GM19023 (cell line): ENCODE results near the gene ZNF512.
"Not testable (repeated sequence)": the region's sequence is repeated elsewhere in the genome, so short reads cannot be mapped to it uniquely, and the experiment has no call there.

ENCODE experiments used
- ATAC-seq: cut with Tn5 transposase; IDR thresholded peaks from one replicate; pipeline ENCODE4 v1.9.1; 2021; ENCODE audit warnings: mild to moderate bottlenecking, moderate library complexity; ENCODE audit not compliant: unreplicated experiment

ZNF512 gene, protein sequence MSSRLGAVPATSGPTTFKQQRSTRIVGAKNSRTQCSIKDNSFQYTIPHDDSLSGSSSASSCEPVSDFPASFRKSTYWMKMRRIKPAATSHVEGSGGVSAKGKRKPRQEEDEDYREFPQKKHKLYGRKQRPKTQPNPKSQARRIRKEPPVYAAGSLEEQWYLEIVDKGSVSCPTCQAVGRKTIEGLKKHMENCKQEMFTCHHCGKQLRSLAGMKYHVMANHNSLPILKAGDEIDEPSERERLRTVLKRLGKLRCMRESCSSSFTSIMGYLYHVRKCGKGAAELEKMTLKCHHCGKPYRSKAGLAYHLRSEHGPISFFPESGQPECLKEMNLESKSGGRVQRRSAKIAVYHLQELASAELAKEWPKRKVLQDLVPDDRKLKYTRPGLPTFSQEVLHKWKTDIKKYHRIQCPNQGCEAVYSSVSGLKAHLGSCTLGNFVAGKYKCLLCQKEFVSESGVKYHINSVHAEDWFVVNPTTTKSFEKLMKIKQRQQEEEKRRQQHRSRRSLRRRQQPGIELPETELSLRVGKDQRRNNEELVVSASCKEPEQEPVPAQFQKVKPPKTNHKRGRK

DNA sequence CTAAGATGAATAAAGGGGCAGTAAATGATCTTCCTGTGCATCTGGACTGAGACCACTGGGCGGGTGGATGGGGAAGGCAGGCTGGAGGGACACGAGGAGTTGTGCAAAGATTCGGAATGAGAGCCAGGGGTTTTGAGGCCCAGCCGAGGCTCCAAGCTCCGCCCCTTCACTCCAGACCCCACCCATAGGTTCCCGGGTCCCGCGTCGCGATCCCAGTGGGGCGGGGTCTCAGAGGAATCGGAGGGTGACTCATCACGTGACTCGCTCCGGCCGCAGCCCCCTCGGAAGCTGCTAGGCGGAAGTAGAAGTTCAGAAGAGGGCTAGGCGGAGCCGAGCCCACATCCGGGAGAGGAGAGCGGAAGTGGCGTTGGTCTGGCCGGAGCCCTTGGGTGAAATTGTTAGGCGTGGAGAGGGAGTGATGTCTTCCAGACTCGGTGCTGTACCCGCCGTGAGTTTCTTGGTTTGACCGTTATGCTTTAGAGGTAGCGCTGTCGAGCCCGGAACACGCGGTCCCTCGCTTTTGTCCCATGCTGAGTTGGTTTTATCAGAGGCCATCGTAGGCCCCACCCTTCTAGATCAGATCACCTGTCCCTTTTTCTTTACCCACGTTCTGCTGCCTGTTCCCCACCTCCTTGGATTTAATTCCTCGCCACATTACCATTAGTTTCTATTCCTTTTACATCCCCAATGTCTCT is at the start of gene ZNF512:
Gene ZNF512 (plus strand): TSS at position 348 of the 695 bp plus-strand sequence. CDS start 71 bp downstream, at position 419.
- peak; percentile 95 for ATAC-seq

DNA sequence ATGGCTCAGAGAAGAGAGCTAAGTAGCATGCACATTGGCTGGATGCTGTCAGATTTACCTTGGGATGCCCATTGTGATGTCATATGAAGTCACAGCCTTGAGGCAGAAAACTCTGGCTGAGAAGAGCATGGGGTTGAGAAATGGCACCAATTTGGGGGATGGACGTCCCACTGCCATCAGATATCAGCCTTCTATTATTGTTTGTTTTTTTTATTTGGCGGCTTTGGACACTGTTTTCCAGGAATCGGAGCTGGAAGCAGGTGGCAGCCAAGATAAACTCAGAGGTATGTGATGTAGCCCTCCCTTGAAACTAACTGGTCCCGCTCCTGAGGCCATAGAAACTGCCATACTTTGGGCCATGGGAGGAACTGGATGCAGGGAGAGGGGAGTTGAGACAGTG is 45.6 kb upstream of the ZNF512 start:
- no peak for ATAC-seq

DNA sequence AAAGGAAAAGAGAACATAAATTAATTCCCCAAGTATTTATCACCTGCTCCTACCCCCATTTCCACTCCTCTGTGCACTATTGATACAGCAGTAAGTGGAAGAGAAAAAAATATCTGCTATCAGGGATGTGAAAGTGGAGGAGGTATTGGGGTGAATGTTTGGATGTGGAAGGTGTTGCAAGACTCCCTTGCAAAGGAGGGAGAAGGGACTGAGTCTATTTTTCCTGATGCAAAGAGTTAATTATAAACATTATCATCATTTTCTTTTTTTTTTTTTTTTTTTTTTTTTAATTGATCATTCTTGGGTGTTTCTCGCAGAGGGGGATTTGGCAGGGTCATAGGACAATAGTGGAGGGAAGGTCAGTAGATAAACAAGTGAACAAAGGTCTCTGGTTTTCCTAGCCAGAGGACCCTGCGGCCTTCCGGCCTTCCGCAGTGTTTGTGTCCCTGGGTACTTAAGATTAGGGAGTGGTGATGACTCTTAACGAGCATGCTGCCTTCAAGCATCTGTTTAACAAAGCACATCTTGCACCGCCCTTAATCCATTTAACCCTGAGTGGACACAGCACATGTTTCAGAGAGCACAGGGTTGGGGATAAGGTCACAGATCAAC is 43.9 kb upstream of the ZNF512 start:
- ATAC-seq = not testable (repeated sequence)

DNA sequence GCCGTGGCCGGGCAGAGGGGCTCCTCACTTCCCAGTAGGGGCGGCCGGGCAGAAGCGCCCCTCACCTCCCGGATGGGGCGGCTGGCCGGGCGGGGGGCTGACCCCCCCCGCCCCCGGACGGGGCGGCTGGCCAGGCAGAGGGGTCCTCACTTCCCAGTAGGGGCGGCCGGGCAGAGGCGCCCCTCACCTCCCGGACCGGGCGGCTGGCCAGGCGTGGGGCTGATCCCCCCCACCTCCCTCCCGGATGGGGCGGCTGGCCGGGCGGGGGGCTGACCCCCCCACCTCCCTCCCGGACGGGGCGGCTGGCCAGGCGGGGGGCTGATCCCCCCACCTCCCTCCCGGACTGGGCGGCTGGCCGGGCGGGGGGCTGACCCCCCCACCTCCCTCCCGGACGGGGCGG is 43.2 kb upstream of the ZNF512 start:
- not testable (repeated sequence) for ATAC-seq

DNA sequence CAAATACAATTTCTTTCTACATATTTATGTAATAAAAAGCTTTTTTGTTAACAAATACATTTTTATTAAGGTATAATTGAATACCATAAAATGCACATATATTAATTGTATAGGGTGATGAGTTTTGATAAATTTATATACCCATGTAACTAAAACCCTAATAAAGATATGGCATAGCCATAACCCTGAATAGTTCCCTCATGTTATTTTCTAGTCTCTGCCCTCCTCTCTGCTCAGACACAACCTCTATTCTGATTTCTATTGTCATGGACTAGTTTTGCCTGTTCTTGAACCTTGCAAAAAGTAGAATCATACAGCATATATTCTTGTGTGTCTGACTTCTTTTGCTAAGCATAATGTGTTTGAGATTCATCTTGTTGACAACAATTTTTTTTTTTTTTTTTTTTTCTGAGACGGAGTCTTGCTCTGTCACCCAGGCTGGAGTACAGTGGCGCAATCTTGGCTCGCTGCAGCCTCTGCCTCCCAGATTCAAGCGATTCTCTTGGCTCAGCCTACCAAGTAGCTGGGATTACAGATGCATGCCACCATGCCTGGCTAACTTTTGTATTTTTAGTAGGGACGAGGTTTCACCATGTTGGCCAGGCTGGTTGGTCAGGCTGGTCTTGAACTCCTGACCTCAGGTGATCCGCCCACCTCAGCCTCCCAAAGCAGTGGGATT is 38.6 kb upstream of the ZNF512 start:
- ATAC-seq = no peak

DNA sequence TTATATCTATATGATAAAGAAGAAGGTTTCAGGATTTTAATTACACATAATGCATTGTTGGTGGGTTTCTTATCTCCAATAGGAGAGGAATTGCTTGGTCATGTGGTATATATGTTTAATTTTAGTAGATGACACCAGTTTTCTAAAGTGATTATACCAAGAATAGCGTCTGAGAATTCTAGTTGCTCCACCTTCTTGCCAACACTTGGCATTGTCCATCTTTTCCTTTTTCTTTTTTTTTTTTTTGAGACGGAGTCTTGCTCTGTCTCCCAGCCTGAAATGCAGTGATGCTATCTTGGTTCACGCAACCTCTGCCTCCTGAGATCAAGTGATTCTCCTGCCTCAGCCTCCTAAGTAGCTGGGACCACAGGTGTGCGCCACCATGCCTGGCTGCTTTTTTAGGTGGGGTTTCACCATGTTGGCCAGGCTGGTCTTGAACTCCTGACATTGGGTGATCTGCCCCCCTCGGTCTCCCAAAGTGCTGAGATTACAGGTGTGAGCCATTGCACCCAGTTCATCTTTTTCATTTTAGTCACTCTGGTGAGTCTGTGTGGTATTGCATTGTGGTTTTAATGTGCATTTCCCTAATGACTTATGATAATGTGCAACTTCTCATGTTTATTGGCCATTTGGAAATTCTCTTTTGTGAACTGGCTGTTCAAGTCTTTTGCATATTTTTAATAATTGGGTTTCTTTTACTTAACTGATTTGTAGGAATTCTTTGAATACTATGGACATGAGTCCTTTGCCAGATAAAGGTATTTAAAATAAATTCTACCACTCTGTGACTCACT is 37.3 kb upstream of the ZNF512 start:
- ATAC-seq = no peak

DNA sequence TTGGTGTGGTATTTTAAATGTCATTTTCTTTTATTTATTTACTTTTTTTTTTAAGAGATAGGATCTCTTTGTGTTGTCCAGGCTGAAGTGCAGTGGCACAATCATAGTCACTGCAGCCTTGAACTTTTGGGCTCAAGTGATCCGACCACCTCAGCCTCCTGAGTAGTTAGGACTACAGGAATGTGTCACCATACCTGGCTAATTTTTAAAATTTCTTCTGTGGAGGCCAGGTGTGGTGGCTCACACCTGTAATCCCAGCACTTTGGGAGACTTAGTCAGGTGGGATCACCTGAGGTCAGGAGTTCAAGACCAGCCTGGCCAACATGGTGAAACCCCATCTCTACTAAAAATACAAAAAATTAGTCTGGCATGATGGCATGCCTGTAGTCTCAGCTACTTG is 33.5 kb upstream of the ZNF512 start:
- no peak for ATAC-seq

DNA sequence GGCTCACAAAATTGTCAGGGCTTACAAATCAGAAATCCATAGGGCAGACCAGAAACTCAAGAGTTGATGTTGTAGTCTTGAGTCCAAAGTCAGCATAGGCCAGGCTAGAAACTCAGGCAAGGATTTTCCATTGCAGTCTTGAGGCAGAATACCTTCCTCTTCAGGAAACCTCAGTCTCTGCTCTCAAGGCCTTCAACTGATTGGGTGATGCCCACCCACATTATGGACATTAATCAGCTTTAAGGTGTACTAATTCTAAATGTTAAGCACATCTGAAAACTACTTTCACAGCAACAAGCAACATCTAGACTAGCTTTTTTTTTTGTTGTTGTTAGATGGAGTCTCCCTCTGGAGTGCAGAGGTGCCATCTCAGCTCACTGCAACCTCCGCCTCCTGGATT is 31.3 kb upstream of the ZNF512 start:
- no peak for ATAC-seq

DNA sequence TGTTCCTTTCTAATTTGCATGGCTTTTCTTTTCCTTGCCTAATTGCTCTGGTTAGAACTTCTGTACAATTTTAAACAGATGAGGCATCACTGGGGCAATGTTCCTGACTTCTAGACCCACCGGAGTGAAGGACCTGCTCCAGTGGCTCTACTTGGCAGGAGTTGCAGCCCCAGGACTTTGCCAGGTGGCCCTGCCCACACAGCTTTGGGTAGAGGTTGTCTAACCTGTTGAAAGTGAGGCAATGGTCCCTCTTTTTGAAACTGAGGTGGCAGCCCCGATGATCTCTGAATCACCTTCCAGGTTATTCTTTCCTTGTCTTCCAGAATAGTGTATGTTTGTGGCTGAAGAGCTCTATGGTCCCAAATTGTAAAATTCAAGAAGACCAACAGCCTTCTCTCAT is 29.9 kb upstream of the ZNF512 start:
- ATAC-seq = no peak

DNA sequence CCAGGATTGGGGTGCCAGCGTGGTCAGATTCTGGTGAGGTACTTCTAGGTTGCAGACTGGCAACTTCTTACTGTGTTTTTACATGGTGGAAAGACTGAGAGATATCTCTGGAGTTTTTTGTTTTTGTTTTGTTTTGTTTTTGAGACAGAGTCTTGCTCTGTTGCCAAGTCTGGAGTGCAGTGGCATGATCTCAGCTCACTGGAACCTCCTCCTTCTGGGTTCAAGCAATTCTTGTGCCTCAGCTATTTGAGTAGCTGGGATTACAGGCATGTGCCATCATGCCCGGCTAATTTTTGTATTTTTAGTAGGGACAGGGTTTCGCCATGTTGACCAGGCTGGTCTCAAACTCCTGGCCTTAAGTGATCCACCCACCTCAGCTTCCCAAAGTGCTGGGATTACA is 28.4 kb upstream of the ZNF512 start:
- ATAC-seq = not testable (repeated sequence)

DNA sequence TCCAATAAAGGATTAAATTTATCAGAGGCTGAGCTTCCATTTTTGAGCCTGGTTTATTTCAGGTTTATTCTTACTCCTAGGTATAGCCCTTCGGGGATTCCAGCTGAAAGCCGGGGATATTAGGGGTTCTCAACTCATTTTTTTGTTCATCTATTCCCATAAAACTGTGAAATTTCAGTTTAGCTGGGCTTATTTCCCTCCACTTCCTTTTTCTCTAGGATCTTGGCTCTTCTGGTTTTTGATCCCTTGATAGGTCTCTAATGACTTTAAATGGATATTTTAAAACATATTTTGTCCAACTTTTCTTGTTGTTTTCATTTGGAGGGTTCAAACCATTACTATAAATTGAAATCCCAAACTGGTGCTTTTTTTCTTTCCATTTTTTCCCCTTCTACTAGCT is 23.6 kb upstream of the ZNF512 start:
- no peak for ATAC-seq

DNA sequence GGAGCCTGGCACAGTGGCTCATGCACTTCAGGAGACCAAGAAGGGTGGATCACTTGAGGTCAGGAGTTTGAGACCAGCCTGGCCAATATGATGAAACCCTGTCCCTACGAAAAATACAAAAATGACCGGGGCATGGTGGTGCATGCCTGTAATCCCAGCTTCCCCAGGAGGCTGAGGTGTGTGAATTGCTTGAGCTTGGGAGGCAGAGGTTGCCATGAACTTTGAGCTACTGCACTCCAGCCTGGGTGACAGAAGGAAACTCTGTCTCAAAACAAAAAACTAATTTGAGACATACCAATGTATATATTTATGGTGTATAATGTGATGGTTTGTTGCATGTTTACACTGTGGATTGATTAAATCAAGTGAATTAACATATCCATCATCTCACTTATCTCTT is 21.8 kb upstream of the ZNF512 start:
- ATAC-seq = no peak

DNA sequence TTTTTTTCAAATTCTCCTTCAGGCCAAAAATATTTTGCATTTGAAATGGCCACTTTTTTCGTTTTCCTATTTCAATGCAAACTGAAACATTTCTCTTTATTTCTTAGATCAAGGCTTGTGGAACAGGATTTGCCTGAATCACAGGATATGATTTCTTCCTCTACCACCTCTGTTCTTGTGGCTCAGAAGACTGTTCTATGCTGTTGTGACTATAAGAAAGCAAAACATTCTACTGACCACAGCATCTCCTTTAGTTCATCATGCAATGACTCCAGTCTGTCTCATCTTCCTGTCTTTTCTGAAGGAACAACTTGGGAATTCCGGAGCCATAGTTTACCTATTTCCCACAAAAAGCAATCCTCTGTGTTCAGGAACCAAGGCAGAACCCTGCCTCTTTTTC is 16.2 kb upstream of the ZNF512 start:
- no peak for ATAC-seq

DNA sequence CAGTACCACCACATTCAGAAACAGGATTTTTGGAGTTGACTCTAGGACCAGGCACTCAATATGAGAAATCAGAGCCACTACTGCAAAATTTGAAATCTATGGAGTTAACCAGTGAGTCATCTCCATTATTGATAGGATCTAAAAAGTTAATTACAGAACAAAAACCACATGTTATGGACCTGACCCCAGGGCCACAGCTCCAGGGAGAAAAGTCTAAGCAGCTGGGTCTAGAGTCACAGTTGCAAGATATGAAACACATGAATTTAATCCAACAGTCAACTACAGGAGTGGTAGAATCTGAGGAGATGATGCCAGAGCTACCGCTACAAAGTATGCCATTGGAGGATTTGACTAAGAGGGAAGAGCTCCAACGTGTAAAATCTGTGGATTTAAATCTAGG is 13.4 kb upstream of the ZNF512 start:
- no peak for ATAC-seq

DNA sequence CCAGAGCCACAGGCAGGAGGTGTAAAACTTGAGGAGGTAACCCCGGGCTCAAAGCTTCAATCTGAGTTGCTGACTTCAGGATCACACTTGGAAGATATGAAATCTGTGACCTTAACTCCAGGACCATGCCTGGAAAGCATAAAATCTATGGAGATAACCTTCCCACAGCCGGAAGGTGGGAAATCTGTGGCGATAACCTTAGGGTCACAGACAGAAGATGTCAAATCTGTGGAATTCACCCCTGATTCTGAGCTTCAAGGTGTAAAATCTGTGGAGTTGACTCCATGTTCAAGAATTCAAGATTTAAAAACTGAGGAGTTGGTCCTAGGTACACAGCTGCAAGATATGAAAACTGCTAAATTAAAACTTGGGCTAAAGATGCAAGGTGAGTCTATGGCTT is 11.6 kb upstream of the ZNF512 start:
- no peak for ATAC-seq

DNA sequence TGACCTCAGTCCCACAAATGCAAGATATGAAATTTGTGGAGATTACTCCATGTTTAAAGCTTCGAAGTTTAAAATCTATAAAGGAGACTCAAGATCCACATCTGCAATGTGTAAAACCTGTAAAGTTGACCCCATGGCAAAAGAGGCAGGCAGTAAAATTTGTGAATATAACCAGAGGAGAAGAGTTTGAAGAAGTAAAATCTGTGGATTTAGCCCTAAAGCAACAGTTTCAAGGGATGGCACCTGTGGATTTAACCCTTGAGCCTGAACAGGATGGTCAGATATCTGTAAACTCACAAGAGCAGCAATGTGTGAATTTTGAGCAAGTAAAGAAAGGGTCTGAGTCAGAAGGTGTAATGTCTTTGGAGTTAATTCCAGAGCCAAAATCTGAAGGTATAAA is 11.2 kb upstream of the ZNF512 start:
- ATAC-seq = no peak

DNA sequence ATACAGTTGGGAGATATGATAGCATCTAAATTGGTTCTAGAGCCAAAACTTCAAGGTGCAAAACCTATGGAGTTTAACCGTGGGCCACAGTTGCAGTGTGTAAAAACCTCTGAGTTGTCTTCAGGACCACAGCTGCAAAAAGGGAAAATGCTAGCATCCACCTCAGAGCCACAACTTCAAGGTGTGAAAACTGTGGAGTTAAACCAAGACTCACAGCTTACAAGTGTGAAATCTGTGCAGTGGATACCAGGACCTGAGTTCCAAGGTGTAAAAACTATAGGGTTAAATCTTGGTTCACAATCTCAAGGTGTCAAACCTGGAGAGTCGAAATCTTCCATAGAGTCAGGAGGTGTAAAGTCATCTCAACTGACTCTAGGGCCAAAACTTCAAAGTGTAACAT is 10.4 kb upstream of the ZNF512 start:
- ATAC-seq = no peak

DNA sequence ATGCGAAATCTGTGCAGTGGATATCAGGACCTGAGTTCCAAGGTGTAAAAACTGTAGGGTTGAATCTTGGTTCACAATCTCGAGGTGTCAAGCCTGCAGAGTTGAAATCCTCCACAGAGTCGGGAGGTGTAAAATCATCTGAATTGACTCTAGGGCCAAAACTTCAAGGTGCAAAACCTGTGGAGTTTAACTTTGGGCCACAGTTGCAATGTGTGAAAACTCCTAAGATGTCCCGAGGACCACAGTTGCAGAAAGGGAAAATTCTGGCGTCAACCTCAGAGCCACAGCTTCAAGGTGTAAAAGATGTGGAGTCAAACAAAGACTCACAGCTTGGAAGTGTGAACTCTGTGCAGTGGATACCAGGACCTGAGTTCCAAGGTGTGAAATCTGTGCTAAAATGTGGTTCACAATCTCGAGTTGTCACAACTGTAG is 9.8 kb upstream of the ZNF512 start:
- ATAC-seq = no peak

DNA sequence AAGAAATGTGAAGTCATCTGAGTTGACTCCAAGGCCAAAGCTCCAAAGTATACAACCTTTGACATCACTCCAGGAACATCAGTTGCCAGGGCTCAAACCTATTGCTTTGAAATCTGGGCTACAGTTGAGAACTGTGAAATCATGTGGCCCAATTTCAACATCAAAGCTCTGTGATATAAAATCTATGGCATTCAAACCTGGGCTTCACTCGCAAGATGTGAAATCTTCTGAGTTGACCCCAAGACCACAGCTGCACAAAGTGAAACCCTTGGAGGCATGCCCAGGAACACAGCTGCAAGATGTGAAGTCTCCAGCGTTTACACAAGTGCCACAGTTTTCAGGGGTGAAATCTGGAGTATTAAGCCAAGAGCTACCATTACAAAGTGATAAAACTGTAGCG is 9.4 kb upstream of the ZNF512 start:
- ATAC-seq = no peak

DNA sequence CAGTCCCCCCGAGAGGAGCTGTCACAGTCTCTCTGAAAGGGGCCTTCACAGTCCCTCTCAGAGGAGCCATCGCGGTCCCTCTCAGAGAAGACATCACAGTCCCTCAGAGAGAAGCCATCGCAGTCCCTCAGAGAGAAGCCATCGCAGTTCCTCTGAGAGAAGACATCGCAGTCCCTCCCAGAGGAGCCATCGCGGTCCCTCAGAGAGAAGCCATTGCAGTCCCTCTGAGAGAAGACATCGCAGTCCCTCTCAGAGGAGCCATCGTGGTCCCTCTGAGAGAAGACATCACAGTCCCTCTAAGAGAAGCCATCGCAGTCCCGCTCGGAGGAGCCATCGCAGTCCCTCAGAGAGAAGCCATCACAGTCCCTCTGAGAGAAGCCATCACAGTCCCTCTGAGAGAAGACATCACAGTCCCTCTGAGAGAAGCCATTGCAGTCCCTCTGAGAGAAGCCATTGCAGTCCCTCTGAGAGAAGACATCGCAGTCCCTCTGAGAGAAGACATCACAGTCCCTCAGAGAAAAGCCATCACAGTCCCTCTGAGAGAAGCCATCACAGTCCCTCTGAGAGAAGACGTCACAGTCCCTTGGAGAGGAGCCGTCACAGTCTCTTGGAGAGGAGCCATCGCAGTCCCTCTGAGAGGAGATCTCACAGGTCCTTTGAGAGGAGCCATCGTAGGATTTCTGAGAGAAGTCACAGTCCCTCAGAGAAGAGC is 1.3 kb upstream of the ZNF512 start:
- no peak for ATAC-seq
